Astrocyte of the hippocampus (primary cell): ENCODE measurements around the gene IL11.

Experiments used
- DNase-seq: peaks from one replicate; pipeline ENCODE4 v3.0.0; 2011; ENCODE audit warnings: low read depth, low spot score

IL11 gene

GRCh38 chr19:55372316-55373081 lies 2.2 kb upstream of the IL11 start:
- peak; percentile 79 for DNase-seq

GRCh38 chr19:55369653-55370304 lies 484 bp downstream of the IL11 start:
- peak; percentile 83 for DNase-seq

GRCh38 chr19:55368701-55369563 lies 1.3 kb downstream of the IL11 start:
- peak; percentile 81 for DNase-seq

DNA sequence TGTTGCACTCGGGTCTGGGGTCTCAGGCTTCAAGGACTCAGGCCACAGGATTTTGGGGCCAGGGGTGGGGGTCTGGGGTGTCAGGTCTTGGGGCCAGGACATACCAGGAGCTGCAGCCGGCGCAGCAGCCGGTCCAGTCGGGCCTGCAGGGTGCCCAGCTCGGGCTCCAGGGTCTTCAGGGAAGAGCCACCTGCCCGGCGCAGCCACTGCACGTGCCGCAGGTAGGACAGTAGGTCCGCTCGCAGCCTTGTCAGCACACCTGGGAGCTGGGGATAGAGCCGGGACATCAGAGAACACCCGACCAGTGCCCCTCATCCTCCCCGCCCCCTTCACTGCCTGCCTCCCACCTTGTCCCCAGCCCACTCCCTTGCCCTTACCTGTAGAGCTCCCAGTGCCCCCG lies 2.2 kb downstream of the IL11 start:
- no peak for DNase-seq

DNA sequence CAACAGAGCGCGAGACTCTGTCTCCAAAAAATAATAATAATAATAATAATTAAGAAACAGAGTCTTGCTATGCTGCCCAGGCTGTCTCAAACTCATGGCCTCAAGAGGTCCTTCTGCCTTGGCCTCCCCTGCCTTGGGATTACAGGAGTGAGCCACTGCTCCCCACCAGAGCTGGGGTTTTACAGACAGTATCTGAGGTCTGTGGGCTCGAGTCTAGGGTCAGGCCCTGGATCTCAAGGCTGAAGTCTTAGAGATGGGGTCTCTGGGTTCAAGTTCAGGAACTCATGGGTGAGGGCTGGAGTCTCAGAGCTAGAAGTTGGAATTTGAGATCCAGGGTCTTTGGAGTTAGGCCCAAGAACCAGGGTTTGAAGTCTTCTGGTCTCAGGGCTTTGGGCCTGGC lies 3.5 kb downstream of the IL11 start:
- DNase-seq, result no peak

DNA sequence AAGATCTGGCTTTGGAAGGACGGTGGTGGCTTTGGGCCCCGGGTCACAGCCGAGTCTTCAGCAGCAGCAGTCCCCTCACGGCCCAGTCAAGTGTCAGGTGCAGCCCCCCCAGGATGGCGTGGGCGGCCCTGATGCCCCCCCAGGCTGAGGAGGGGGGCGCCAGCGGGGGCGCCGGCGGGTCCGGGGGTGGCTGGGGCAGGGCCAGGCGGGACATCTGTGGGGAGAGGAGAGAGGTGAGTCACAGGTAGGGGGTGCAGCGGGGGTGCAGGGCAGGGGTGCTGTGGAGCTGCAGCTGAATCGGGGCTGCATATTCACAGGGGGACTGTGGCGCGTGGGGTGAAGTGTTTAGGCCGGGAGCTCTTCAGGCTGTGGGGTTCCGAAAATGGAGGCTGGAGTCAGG lies 4.3 kb downstream of the IL11 start:
- no peak for DNase-seq

DNA sequence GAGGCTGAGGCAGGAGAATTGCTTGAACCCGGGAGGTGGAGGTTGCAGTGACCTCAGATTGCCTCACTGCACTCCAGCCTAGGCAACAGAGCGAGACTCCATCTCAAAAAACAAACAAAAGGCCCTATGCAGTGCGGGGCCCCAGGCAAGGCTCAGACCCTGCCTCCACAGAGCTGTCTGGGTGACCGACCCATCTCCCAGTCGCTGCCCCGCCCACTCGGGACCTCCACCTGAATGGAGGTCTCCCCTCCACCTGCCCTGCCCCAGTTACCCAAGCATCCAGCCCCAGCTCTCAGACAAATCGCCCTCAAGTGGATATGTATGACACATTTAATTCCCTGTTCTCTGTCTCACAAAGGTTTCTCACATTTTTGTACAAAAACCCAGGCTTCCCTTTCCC lies 5.0 kb downstream of the IL11 start:
- DNase-seq, result no peak

DNA sequence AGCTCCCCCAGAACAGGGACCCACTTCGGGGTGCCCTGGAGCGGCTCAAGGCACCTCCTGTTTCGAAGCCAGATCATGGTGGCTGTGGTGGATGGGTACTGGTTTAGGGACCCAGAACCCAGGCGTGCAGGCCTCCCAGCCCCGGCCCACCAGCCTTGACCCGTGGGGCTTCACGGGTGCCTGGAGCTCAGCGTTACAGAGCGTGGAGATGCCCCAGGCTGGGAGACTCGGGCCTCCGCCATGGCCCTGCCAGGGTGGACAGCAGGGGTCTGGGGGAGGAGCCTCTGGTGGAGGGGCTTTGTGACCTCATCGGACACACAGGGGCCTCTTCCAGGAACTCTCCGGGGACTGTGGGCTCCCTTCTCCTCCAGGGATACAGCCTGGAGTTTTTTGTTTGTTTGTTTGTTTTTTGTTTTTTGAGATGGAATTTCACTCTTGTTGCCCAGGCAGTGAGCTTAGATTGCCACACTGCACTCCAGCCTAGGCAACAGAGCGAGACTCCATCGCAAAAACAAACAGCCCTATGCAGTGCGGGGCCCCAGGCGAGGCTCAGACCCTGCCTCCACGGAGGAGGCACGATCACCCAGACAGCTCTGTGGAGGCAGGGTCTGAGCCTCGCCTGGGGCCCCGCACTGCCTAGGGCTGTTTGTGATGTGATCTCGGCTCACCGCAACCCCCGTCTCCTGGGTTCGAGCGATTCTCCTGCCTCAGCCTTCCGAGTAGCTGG lies 7.1 kb downstream of the IL11 start, which contains the start of gene GARIN5B:
GARIN5B (minus strand) TSS at position 271 of the 727 bp plus-strand sequence; CDS start at position 77, 194 bp downstream.
- no peak for DNase-seq

- no peak for DNase-seq
These were observed 7.9 kb downstream of the IL11 start for GRCh38 chr19:55362174-55362989.

DNA sequence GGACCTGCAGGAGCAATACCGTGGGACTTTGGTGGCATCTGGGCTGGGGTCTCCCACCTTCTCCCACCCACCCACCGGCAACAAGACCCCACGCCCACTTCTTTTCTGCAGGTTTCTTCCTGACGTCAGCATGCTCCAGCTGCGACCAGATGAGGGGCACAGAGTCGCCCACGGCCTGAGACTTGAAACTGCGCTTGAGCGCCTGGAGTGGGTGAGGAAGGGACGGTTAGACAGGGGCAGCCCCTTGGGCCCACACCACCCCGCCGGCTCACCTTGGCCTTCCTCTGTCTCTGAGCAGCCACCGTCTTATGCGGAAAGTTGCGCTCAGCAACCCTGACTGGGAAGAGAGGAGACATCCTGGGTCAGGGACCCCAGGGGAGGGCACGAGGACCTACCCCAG lies 9.4 kb downstream of the IL11 start:
- no peak for DNase-seq

DNA sequence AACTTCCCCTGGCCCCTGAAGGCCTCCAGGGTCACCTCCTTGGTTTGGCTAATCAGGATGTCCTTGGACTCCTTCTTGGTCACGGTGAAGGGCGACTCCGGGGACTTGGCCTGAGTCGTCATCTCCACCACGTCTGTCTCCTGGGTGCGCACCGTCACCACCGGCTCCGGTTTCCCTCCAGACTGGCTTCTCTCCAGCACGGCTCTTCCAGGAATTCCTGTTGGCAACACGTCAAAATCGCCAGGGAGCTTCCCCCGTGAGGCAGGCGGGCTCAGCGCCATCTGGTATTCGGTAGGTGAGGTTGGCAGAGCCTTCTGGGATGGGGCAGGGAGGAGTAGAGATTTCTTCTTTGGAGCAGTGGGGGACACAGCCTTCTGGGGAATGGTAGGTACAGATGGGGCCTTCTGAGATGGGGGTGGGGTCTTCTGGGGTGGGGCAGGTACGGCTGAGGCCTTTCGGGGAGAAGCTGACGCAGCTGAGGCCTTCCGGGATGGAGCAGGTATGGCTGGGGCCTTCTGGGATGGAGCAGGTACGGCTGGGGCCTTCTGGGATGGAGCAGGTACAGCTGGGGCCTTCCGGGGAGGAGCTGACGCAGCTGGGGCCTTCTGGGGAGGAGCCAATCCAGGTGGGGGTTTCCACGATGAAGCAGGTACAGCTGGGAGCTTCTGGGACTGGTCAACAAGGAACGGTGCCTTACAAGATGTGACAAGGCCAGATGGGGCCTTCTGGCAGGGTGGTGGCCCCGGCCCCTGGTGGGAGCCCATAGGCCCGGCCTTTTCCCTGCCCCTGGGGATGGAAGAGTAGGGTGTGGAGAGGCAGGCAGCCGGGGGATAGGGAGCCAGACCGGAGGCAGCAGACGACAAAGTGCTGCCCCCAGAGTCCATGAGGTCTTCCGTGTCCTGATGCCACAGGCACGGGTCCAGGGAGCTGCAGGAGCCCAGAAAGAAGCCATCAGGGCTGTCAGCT lies 11.0 kb downstream of the IL11 start:
- DNase-seq, result no peak

- no peak for DNase-seq
These were observed 11.8 kb downstream of the IL11 start for GRCh38 chr19:55358493-55358892.

DNA sequence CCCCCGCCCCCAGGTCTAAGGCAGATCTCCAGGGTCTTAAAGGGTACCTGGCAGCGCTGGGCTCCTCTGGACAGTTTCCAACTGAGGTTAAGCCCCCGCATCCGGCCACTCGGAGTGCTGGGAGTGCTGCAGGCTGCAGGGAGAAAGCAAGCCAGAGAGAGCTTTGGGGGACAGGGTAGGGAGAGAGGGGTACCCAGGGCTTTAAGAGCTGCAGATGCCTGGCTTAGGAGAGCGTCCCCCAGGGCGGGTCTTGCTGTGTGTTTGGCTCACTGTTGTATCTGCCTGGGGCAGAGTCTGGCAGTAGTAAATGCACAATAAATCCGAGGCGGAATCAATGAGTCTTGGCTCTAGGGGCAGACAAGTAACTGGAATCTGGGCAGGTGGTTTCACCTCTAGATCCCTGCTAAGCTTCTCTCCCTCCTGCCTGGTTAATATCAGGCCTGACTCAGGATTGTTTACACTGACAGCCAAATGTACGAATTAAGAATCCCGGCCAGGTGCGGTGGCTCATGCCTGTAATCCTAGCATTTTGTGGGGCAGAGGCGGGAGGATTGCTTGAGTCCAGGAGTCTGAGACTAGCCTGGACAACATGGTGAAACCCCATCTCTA lies 14.9 kb downstream of the IL11 start:
- no peak for DNase-seq

GRCh38 chr19:55354698-55355212 lies 15.5 kb downstream of the IL11 start, which contains the start of gene COX6B2:
TSS of gene COX6B2 (minus strand) at chr19:55354719. CDS start at chr19:55354521, 198 bp downstream.
- no peak for DNase-seq

GRCh38 chr19:55353803-55354697 lies 16.2 kb downstream of the IL11 start:
- DNase-seq, result peak; percentile 80

GRCh38 chr19:55353356-55353802 lies 16.9 kb downstream of the IL11 start:
- DNase-seq, result no peak

GRCh38 chr19:55352549-55353145 lies 17.6 kb downstream of the IL11 start:
- no peak for DNase-seq
